HFFc6 (cell line): ENCODE measurements around the gene UNC5B. TPM values are rescaled to one million over a fixed set of nuclear protein-coding genes. Genes with fewer than 3 reads are reported as not detected.
A peak's percentile ranks its signal among the peaks of the same experiment; 100 is the strongest.

ENCODE experiments used
- DNase-seq: peaks from one replicate; pipeline ENCODE4 v3.0.0-alpha.2; 2018
- H3K27ac Mint-ChIP-seq: 2 replicates; pipeline ENCODE4 v1.8.0; 2020; ENCODE audit warnings: mild to moderate bottlenecking, mixed read lengths
- H3K27me3 Mint-ChIP-seq: 2 replicates; pipeline ENCODE4 v1.8.0; 2021; ENCODE audit warnings: mild to moderate bottlenecking, moderate library complexity, mixed read lengths; ENCODE audit not compliant: insufficient read depth
- H3K36me3 Mint-ChIP-seq: 2 replicates; pipeline ENCODE4 v1.8.0; 2021; ENCODE audit warnings: low read depth, mixed read lengths
- H3K4me1 Mint-ChIP-seq: 2 replicates; pipeline ENCODE4 v1.8.0; 2020; ENCODE audit warnings: low read depth, mixed read lengths
- H3K4me3 Mint-ChIP-seq: 2 replicates; pipeline ENCODE4 v1.8.0; 2020; ENCODE audit warnings: mild to moderate bottlenecking, moderate library complexity, mixed read lengths
- H3K9me3 Mint-ChIP-seq: 2 replicates; pipeline ENCODE4 v1.8.0; 2020; ENCODE audit warnings: mild to moderate bottlenecking, mixed read lengths
- CTCF ChIP-seq: fragments of 200-600 bp; sonication (generic); IDR thresholded peaks from 2 replicates; pipeline ENCODE4 v1.5.0; 2021; ENCODE audit warnings: antibody characterized with exemption, mild to moderate bottlenecking
- total RNA-seq, 6 experiments: library from RNA; stranded (reverse); fragmentation: NEBNext Ultra II Directional; extraction: Animal tissue kit (Norgen Biotek cat#: 25700); gene quantifications; 2 replicates in 1 of 6; 3 replicates in 5 of 6; pipeline ENCODE4 v1.2.3, GENCODE V29; 2021

Gene UNC5B
- total RNA-seq, 6 experiments from 2014 or later, result 5.2 to 11.6 (median 5.7) TPM

GRCh38 chr10:71244431-71245419 is 32.4 kb downstream of the UNC5B start:
- no peaks in the 10 kb centered on the region; the same call in 1 of the 2 replicates for H3K27me3 Mint-ChIP-seq
- no peak for TF ChIP-seq CTCF
- H3K27ac Mint-ChIP-seq, result peak overlapping the region; percentile 91
- peak; percentile 56 for DNase-seq
- H3K4me1 Mint-ChIP-seq, result peaks cover 55% of the 10 kb centered on the region
- H3K4me3 Mint-ChIP-seq, result peak overlapping the region; percentile 79
- H3K36me3 Mint-ChIP-seq, result no peaks in the 10 kb centered on the region
- H3K9me3 Mint-ChIP-seq, result no peaks in the 10 kb centered on the region

- peaks cover 54% of the 10 kb centered on the region for H3K4me1 Mint-ChIP-seq
- DNase-seq, result no peak
These were observed 33.3 kb downstream of the UNC5B start for GRCh38 chr10:71245420-71246325.

GRCh38 chr10:71246591-71247413 is 34.4 kb downstream of the UNC5B start:
- no peaks in the 10 kb centered on the region; the same call in 1 of the 2 replicates for H3K27me3 Mint-ChIP-seq
- no peaks in the 10 kb centered on the region for H3K36me3 Mint-ChIP-seq
- DNase-seq, result no peak
- no peak for TF ChIP-seq CTCF
- H3K9me3 Mint-ChIP-seq, result no peaks in the 10 kb centered on the region
- H3K4me1 Mint-ChIP-seq, result peaks cover 42% of the 10 kb centered on the region
- no peak overlapping the region for H3K4me3 Mint-ChIP-seq
- H3K27ac Mint-ChIP-seq, result no peak overlapping the region

More at GRCh38 chr10:71245420-71246325, 33.3 kb downstream of the UNC5B start:
- Mint-ChIP-seq H3K4me3 (no peak overlapping the region), H3K27ac (peak overlapping the region; percentile 91), H3K9me3 (no peaks in the 10 kb centered on the region), H3K36me3 (no peaks in the 10 kb centered on the region), H3K27me3 (no peaks in the 10 kb centered on the region; the same call in 1 of the 2 replicates)
- no peak for TF ChIP-seq CTCF

GRCh38 chr10:71247414-71247705 is 35.0 kb downstream of the UNC5B start:
- no peaks in the 10 kb centered on the region for H3K36me3 Mint-ChIP-seq
- H3K4me1 Mint-ChIP-seq, result peaks cover 37% of the 10 kb centered on the region
- H3K27ac Mint-ChIP-seq, result no peak overlapping the region
- H3K4me3 Mint-ChIP-seq, result no peak overlapping the region
- DNase-seq, result no peak
- no peaks in the 10 kb centered on the region for H3K9me3 Mint-ChIP-seq
- H3K27me3 Mint-ChIP-seq, result no peaks in the 10 kb centered on the region; the same call in 1 of the 2 replicates
- TF ChIP-seq CTCF, result no peak

GRCh38 chr10:71247804-71248203 is 35.4 kb downstream of the UNC5B start:
- Mint-ChIP-seq H3K27ac (no peak overlapping the region), H3K4me3 (no peak overlapping the region), H3K4me1 (peaks cover 33% of the 10 kb centered on the region), H3K36me3 (no peaks in the 10 kb centered on the region), H3K9me3 (no peaks in the 10 kb centered on the region), H3K27me3 (no peaks in the 10 kb centered on the region; the same call in 1 of the 2 replicates)
- no peak for DNase-seq
- TF ChIP-seq CTCF, result no peak
